KBM-7 (cell line): ENCODE data around the gene FAM228B.

ENCODE experiments used
- DNase-seq: peaks from one replicate; pipeline ENCODE4 v3.0.0-alpha.2; 2015
- in situ Hi-C: fragments of 300-500 bp; cut with MboI; formaldehyde crosslinking; loops from 2 replicates; pipeline ENCODE4 v1.14.3; 2020; ENCODE audit warnings: low sequenced_read_pairs, low pct_unique_long_range_greater_than_20kb, mixed read lengths

The FAM228B gene

DNA sequence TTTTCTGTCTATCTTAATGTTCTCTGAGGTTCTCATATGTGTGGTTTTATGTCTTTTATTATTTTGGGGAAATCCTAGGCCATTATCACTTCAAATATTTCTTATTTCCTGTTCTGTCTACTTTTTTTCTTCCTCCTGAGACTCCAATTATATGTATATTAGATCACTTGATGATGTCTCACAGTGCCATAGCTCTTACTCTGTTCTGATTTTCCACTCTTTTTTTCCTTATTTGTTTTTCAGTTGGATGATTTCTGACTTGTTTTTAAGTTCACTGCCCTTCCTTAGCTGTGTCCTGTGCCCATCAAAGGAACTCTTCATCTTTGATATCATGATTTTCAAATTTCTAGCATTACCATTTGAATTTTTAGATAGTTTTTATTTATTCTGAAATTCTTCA, 24.1 kb downstream of the FAM228B start:
- in situ Hi-C loops, result no loop called here
- no peak for DNase-seq

DNA sequence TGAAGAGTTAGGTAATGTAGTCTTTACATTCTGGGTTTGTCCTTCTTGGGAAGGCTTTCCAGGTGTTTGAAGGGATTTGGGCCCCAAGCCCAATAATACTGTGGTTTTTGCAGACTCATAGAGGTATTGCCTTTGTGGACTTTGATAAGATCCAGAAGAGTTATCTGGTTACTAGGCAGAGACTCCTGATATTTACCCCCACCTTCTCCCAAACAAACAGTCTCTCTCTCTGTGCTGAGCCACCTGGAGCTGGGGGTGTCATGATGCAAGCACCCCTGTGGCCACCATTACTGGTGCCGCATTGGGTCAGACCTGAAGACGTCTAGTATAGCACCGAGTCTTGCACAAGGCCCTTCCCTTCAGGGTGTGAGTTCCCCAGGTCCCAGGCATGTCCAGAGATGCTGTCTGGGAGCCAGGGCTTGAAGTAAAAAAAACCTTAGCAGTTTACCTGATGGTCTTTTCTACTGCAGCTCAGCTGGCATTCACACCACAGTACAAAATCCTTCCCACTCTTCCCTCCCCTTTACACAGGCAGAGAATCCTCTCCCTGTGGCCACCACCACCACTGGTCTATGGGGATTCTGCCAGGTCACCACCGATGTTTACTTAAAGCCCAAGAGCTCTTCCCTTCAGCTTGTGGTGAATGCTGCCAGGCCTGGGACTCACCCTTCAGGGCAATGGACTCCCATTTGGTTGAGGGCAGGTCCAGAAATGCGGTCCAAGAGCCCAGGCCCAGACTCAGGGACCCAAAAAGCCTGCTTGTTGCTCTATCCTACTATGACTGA, 29.3 kb downstream of the FAM228B start:
- no peak for DNase-seq
- in situ Hi-C loops, result no loop called here

DNA sequence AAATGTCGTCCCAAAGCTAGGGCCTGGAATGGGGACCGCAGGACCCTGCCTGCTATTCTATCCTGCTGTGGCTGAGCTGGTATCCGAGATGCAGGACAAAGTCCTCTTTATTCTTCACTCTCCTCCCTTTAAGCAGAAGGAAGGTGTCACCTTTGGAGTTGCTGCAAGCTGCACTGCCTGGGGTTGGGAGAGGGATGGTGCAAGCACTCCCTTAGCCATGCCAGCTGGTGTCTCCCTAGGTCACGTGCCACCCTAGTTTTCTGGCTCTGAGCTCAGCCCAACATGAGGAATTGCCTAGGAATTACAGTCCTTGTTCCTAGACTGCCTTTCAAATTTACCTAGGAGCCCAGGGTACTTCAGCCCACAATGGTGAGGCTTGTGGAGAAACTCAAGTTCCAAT, 30.2 kb downstream of the FAM228B start:
- no peak for DNase-seq
- in situ Hi-C loops, result no loop called here

DNA sequence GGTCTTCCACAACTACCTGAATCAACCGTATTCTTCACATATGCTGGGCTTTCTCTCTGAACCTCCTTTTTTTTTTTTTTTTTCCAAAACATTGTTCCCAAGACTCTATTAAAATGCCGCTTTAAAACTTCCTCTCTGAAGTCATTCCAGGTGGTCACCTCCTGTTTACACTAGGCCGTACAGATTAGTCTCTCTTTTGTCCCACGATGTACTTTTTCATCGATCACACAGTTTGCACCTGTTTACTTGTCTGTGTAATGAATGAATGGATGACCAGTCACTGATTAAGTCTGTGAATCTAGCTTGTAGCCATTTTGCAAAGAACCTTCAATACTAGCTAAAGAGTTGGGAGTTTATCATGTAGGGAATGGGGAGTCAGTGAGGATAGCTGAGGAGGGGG, 34.9 kb downstream of the FAM228B start:
- DNase-seq, result no peak
- in situ Hi-C loops, result no loop called here

DNA sequence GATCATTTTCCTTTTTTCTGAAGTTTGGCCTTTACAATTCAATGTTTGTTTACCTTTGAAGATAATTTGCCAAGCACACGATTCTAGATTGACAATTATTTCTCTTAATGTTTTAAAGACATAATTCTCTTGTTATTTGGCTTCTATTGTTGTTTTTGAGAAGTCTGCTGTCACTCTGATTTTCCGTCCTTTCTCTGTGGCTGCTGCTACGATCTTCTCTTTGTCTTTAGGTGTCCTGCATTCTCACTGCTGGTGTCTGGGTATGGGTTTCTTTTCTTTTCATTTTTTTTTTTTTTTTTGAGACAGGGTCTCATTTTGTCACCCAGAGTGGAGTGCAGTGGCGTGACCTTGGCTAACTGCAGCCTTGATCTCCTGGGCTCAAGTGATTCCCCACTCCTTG, 36.4 kb downstream of the FAM228B start:
- no peak for DNase-seq
- in situ Hi-C loops, result no loop called here

DNA sequence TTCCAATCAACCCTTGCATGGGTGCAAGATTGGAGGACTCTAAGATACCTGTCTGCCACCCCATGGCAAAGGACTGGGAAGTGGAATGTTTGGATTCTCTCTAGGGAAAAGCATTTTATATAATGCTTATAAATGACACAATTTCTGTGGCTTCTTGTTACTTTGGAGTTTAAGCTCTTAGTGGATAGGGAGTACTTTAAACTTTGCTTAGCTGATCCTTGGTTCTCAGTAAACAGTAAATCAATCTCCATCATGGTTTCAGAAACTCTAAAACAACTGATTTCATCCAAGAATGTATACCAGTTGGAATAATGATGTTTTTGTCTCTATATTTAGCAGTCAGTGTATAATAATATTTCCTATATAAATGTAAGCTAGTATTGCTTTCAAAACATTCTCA, 37.5 kb downstream of the FAM228B start:
- in situ Hi-C loops, result no loop called here
- no peak for DNase-seq

DNA sequence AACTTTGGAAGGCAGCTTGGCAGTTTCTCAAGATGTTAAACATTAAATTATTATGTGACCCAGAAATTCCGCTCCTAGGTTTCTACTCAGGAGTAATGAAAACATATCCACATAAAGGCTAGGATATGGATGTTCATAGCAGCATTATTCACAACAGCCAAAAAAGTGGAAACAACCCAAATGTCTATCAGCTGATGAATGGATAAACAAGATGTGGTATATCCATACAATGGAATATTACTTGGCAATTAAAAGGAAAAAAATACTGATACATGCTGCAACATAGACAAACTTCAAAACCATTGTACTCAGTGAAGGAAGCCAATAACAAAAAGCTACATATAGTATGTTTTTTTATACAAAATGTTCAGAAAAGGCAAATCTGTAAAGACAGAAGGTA, 39.2 kb downstream of the FAM228B start:
- in situ Hi-C loops, result no loop called here
- DNase-seq, result no peak

DNA sequence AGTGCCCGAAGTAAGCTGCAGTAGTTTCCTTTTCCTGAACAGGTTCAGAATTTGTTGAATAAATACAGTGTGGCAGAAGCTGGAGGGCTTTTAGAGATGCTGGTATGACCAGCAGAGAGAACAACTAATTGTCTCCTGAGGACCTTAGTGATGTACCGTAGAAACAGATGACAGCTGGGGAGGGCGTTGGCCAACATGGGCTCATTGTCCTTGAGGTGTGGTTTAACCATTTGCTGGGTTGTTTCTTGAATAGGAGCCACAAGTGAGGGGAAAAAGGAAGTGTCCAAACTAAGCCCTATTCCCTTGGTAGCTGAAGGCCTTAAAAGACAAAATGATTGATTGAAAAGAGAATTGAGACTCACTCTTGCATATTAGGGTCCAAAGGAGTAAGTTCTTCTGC, 39.9 kb downstream of the FAM228B start:
- in situ Hi-C loops, result no loop called here
- peak; percentile 47 for DNase-seq

DNA sequence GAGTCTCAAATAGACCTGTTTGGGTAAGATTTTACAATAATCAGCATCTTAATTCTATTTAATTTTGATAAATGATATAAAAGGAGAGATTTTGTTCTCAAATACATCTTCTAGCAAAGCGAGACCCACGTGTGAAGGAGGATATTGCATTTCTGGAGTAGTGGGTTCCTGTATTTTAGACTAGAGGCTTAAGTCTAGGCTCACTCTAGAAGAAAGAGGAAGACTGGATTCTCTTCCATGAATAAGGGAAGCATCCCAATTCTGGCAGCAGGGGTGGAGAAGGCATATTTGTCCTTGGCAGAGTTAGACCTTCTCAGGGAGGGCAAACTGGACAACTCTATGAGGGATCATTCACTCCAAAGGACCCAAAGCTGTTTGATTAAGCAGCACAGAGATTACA, 40.3 kb downstream of the FAM228B start:
- in situ Hi-C loops, result no loop called here
- no peak for DNase-seq

DNA sequence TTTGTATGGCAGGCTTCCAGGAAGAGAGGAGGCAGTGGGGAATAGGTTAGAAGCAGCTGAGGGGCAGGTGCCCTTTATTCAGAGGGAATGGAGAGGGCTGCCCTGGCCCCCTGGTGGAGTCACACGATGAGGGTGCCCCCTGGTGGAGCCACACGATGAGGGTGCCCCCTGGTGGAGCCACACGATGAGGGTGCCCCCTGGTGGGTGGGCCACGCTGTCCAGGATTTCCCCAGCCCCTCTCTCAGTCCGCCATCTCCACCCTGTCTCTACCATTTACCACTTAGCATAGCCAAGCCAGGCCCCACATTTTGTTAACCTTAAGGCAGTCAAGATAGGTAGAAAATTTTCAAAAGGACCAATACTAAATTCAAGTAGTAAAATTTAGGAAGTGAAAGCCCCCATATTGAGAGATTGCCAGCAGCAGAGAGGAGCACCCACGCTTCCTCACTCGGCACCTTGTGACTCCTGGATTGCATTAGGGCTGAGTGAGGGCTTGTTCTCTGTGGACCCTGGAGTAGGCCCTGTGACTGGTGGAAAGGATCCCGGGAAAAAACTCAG, 41.2 kb downstream of the FAM228B start:
- peak; percentile 54 for DNase-seq
- in situ Hi-C loops, result no loop called here

DNA sequence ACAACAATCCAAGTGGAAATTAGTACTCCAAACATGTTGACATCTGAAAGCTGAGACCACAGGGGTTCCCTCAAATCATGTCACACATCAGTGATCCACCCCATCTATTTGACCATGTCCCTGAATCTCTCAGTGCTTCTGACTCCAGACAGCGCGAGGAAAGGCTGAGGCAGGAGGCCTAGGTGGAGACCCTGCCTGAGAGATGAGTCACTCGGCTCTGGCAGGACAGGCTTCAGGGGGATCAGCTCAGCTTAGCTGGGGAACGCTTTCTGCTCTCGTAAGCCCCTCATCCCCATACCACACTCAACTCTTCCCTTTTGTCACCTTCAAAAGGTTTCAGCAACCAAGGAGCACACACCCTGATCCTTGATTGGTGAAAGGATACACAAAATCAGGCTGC, 45.8 kb downstream of the FAM228B start:
- no peak for DNase-seq
- in situ Hi-C loops, result no loop called here

DNA sequence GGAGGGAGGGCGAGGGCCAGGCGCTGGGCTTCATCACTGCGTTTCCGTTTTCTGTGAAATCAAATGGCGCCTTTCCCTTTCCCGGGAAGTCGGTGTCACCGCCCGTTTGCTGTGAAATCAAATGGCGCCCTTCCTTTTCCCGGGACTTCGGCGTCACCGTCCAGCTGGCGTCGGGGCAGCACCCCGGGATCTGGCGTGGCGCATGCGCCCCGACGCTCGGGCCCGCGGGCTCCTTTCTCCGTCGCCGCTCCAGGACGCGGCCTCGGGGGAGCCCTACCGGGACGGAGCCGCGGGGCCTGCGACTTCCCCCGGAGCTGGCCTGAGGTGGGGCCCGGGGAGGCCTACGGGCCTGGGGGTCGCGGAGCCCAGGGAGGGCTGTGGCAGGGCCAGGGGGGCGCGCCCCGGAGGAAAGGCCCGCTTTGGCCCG, 51.6 kb downstream of the FAM228B start, which contains the start of gene FAM228A:
TSS of gene FAM228A (plus strand) at position 203 of the 427 bp plus-strand sequence. CDS start 428 bp downstream, outside the sequence.
- in situ Hi-C loops, result no loop called here
- no peak for DNase-seq

DNA sequence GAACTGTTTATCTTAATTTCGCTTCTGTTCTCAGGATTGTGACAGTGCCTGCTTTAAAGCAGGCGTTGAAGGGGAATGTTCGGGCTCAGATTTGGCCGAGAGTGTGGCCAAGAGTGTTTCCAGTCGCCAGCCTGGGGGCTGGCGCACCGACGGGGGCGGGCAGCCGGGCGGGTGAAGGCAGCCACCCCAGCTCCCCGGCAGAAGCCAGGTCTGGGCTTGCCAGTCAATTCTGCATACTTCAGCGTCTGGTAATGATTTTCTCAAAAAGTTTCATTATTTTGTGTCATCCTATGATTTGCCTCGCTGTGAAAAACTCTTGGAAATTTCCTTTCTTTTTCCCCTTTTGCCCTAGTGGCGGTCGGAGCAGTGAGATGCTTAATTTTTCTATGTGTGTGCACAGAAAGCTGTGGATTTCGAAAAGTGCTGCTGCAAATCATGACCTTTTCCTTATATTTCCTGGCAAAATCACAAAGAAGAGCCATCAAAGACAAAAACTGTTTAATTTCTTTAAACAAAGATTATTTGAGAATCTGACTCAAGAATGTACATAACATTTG, 52.4 kb downstream of the FAM228B start:
- in situ Hi-C loops, result no loop called here
- DNase-seq, result no peak

DNA sequence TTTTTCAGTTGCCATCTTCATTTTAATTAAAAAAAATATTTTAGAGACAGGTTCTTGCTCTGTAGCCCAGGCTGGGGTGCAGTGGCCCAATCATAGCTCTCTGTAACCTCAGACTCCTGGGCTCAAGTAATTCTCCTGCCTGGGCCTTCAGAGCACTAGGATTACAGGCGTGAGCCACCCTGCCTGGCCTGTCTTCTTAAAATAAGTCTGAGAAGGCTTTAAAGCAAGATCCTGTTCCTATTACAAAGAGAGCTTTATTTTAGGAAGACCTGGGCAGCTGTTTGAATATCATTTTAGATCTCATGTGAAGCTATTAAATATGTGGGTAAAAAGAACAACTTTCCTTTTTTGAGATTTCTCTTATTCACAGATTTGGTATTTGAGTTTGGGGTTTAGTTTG, 53.1 kb downstream of the FAM228B start:
- no peak for DNase-seq

DNA sequence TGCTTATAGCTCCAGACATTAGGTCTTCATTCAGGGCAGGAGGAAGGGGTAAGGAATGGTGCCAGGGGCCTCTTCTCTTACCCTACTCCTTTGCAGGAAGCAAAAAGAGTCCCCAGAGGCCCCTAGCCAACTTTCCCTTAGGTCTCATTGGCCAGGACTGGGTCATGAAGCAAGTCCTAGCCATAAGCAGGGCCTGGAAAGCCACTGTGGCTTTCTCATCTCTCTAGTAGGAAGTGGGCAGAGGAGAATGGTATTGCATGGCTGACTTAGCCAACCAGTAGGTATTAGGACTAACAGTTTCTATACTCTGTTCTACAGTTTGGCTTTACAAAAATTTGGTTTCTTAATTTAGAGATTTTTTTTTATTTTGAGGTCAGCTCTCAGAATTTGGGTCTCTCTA, 56.4 kb downstream of the FAM228B start:
- in situ Hi-C loops, result no loop called here
- DNase-seq, result peak; percentile 38

More for the DNA sequence above, 53.1 kb downstream of the FAM228B start:
- in situ Hi-C loops, result no loop called here

DNA sequence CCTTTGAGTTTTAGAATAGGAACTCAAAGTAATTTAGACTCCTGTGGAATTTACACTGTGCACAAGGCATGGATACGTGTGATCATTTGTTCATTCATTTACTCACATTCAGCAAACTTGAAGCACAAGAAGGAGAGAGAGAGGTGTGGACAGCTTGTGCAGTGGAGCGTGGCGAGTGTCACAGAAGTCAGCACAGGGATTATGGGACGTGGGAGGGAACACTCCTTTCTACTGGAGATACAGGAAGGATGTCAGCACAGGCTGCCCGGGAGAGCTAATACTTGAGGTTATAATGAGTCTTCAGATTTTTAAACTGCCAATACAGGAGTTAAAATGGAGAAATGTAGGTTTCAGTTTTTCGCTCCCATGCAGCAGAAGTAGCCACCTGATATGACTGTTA, 58.6 kb downstream of the FAM228B start:
- in situ Hi-C loops, result no loop called here
- peak; percentile 87 for DNase-seq

DNA sequence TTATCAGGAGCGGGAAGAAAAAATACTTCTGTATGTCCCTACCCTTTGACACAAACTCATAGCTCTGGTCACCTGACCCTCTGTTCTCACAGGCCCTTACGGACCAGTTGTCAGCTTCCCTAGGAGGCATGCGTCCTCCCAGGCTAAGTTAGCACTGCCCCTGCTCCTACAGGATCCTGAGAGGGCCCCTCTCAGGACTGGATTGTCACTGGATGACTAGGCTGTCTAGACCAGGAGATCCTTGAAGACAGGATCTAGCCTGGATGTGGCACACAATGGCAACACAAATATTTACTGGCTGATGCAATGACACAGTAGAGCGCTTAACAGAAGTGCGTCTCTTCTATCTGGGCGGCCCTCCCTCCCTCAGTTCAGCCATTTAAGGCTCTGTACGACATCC, 59.2 kb downstream of the FAM228B start:
- DNase-seq, result peak; percentile 12
- in situ Hi-C loops, result no loop called here

DNA sequence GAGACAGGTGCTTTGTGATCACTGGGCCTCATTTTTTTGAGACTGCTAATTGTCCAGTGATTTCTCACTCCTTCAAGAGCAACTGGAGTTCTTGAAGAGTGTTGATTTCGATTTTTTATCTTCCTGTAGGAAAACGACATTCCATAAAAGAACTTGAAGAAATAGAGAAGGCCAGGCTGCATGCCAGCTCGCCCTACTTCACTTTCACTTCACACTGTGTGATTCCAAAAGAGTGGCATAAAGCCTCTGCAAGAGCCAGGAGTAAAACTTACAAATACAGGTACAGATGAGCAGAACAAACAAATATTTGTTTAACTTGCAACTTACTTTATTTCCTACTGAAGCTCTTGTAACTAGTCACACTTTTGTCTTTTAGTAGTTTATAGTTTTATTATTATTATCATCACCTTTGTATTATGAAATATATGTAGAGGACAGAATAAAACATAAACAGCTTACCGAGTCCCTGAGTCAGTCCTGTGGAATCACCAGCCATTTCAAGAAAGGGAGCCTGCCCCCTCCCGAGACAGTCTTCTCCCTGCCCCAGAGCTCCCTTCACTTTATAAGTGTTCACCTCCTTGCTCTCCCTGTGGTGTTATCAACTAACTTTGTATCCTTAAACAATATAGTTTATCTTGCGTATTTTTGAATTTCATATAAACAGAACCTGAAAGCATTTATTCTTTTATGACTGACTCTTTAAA, 60.2 kb downstream of the FAM228B start:
- DNase-seq, result no peak
- in situ Hi-C loops, result no loop called here

DNA sequence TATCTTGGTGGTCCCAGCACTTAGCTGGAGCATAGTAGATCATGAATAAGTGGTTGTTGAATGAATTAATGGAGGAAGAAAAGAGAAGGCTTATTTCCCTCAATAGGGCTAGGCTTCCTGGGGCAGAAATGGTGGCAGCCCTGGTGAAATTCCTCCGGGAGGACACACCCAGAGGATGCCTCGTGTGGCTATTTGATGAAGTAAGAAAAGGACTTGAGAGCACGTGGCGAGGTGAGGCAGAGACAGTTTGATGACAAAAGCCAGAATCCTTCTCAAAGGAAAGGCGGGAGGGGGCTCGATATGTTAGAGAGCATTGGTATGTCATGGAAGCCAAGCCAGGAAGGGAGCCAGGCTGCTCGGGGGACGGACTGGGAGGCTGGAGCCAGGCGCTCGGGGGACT, 66.3 kb downstream of the FAM228B start:
- in situ Hi-C loops, result no loop called here
- no peak for DNase-seq

DNA sequence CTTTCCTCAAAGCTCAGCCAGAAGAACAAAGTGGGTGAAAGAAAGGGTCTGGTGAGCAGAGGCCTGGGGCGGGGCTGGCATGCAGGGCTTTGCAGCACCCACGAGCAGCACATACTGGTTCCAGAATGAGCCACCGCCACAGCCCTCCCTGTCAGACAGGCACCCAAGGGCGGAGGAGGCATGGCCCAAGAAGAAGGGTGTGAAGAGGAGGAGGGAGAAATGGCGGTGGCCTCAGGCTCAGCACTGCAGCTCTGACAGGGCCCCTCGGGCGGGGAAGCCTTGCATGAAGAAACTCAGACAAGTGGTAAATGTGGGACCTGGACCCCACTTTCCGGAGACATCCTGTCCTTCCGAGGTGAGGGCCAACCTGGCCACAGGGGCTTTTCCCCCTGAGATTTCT, 67.2 kb downstream of the FAM228B start:
- in situ Hi-C loops, result no loop called here
- DNase-seq, result no peak
